K562 (cell line): ENCODE data around the gene TMC8. TPM values are rescaled to one million over a fixed set of nuclear protein-coding genes. Genes with fewer than 3 reads are reported as not detected.

Experiments used
- BHLHE40 ChIP-seq: IDR thresholded peaks from 2 replicates; pipeline ENCODE4 v1.6.1; 2011; ENCODE audit warnings: low read length, improper control_type of control experiment
- CEBPZ ChIP-seq: fragments of 150-350 bp; IDR thresholded peaks from 2 replicates; pipeline ENCODE4 v1.6.1; 2014; ENCODE audit warnings: low read depth, mild to moderate bottlenecking, low read length, borderline replicate concordance
- CREM ChIP-seq: IDR thresholded peaks from 2 replicates; pipeline ENCODE4 v1.6.1; 2014; ENCODE audit warnings: antibody characterized with exemption, low read depth
- E2F6 ChIP-seq, 2 experiments: IDR thresholded peaks; 2 replicates each; pipeline ENCODE4 v1.6.1; 2011; ENCODE audit warnings: borderline replicate concordance in 1 of 2, control low read depth in 1 of 2, low read depth in 1 of 2, low read length in 1 of 2, mild to moderate bottlenecking in 1 of 2, mixed read lengths in 1 of 2, moderate library complexity in 1 of 2; ENCODE audit not compliant: insufficient read depth in 1 of 2, insufficient read length in 1 of 2, poor library complexity in 1 of 2, severe bottlenecking in 1 of 2; ENCODE audit errors: extremely low read depth in 1 of 2
- FIP1L1 ChIP-seq: fragments of 200-400 bp; formaldehyde crosslinking; IDR thresholded peaks from 2 replicates; pipeline ENCODE4 v1.6.1; 2018; ENCODE audit warnings: mild to moderate bottlenecking, low read depth, low read length; ENCODE audit not compliant: poor library complexity, severe bottlenecking
- GABPB1 ChIP-seq: sonication (generic); formaldehyde crosslinking; IDR thresholded peaks from 2 replicates; pipeline ENCODE4 v1.8.0; 2022; ENCODE audit warnings: mild to moderate bottlenecking, missing genetic modification reagents
- GMEB1 ChIP-seq: fragments of 250-450 bp; sonication (Bioruptor Pico); IDR thresholded peaks from 2 replicates; pipeline ENCODE4 v1.4.0; 2020; ENCODE audit warnings: mild to moderate bottlenecking
- PML ChIP-seq: IDR thresholded peaks from 2 replicates; pipeline ENCODE4 v1.6.1; 2012; ENCODE audit warnings: low read length, inconsistent platforms
- PREB ChIP-seq: sonication (generic); formaldehyde crosslinking; IDR thresholded peaks from 2 replicates; pipeline ENCODE4 v1.8.1; 2023; ENCODE audit warnings: mild to moderate bottlenecking, missing genetic modification reagents
- SMARCA4 ChIP-seq: fragments of 450-650 bp; IDR thresholded peaks from 2 replicates; pipeline ENCODE4 v1.6.1; 2016
- TCFL5 ChIP-seq: fragments of 250-450 bp; sonication (Bioruptor Pico); conservative IDR thresholded peaks from 2 replicates; pipeline ENCODE4 v1.6.1; 2021; ENCODE audit warnings: mild to moderate bottlenecking, moderate library complexity, matching md5 sums
- TRIM24 ChIP-seq, 2 experiments: fragments of 450-650 bp; IDR thresholded peaks; 2 replicates each; pipeline ENCODE4 v1.6.1; 2016
- ZBED1 ChIP-seq: IDR thresholded peaks from 2 replicates; pipeline ENCODE4 v1.6.1; 2014
- ZNF431 ChIP-seq: sonication (generic); formaldehyde crosslinking; IDR thresholded peaks from 2 replicates; pipeline ENCODE4 v1.8.0; 2022; ENCODE audit warnings: mild to moderate bottlenecking, missing genetic modification reagents
- ZNF707 ChIP-seq: fragments of 250-450 bp; sonication (Bioruptor Pico); conservative IDR thresholded peaks from 2 replicates; pipeline ENCODE4 v1.8.0; 2022; ENCODE audit warnings: inconsistent platforms, mild to moderate bottlenecking, moderate library complexity
- ZNF77 ChIP-seq: fragments of 250-450 bp; sonication (Bioruptor Pico); IDR thresholded peaks from 2 replicates; pipeline ENCODE4 v1.5.0; 2020
- polyA plus RNA-seq, 8 experiments: library from polyadenylated mRNA; depleted of rRNA in 4 of 8; stranded (reverse) in 5 of 8; unstranded in 3 of 8; fragments of >200 nt; fragmentation: Nextera tagmentation in 2 of 8; fragmentation: Illumina TruSeq in 1 of 8; extraction: Ambion mirVana in 2 of 8; extraction: Trizol in 1 of 8; gene quantifications; 2 replicates each; pipeline versions ENCODE4 v1.2.1 to v1.2.3, GENCODE V29; 2011 to 2014; ENCODE audit warnings: inconsistent platforms in 1 of 8, missing spikeins in 1 of 8
- total RNA-seq, 7 experiments: library from RNA; depleted of rRNA in 6 of 7; stranded (reverse); fragments of >200 nt in 6 of 7; fragmentation: Illumina TruSeq in 2 of 7; extraction: Trizol in 2 of 7; gene quantifications; 2 replicates each; pipeline versions ENCODE4 v1.2.1 to v1.2.3, GENCODE V29; 2011 to 2021; ENCODE audit warnings: low replicate concordance in 1 of 7
- TF ChIP-seq, protein P1 (sequence below), 2 experiments: fragments of 450-650 bp; IDR thresholded peaks; 2 replicates each; pipeline ENCODE4 v1.6.1; 2018; ENCODE audit warnings: mild to moderate bottlenecking in 2 of 2, low read depth in 1 of 2; ENCODE audit not compliant: partially characterized antibody in 2 of 2

Gene TMC8
- total and polyA plus RNA-seq, 9 of the 15 experiments (the other 6 are each of a cell fraction or from before 2014, with no cell fraction given), result 0.13 to 10.9 (median 2.8) TPM

GRCh38 chr17:78127239-78127887, 3.2 kb upstream of the TMC8 start (continued):
- TF ChIP-seq ZBED1, result no peak
- TF ChIP-seq GMEB1, result no peak
- TF ChIP-seq E2F6 (IDR thresholded peaks at IDR 0.05; ENCODE audit: borderline replicate concordance in 1 of 2, extremely low read depth in 1 of 2, insufficient read depth in 1 of 2, insufficient read length in 1 of 2, low read depth in 1 of 2, low read length in 1 of 2, poor library complexity in 1 of 2, severe bottlenecking in 1 of 2), result no peak
- no peak for TF ChIP-seq TRIM24 (IDR thresholded peaks at IDR 0.05)
- peak; percentile 20 for TF ChIP-seq FIP1L1
- TF ChIP-seq ZNF77 (CRISPR knock-in tag), result no peak
- TF ChIP-seq CEBPZ, result no peak
- no peak for TF ChIP-seq PREB
- TF ChIP-seq TCFL5 (CRISPR knock-in tag), result no peak
- TF ChIP-seq SMARCA4, result 0 out of 2 replicates have a peak, but pooled peaks have one; percentile 22
- TF ChIP-seq, protein P1, sequence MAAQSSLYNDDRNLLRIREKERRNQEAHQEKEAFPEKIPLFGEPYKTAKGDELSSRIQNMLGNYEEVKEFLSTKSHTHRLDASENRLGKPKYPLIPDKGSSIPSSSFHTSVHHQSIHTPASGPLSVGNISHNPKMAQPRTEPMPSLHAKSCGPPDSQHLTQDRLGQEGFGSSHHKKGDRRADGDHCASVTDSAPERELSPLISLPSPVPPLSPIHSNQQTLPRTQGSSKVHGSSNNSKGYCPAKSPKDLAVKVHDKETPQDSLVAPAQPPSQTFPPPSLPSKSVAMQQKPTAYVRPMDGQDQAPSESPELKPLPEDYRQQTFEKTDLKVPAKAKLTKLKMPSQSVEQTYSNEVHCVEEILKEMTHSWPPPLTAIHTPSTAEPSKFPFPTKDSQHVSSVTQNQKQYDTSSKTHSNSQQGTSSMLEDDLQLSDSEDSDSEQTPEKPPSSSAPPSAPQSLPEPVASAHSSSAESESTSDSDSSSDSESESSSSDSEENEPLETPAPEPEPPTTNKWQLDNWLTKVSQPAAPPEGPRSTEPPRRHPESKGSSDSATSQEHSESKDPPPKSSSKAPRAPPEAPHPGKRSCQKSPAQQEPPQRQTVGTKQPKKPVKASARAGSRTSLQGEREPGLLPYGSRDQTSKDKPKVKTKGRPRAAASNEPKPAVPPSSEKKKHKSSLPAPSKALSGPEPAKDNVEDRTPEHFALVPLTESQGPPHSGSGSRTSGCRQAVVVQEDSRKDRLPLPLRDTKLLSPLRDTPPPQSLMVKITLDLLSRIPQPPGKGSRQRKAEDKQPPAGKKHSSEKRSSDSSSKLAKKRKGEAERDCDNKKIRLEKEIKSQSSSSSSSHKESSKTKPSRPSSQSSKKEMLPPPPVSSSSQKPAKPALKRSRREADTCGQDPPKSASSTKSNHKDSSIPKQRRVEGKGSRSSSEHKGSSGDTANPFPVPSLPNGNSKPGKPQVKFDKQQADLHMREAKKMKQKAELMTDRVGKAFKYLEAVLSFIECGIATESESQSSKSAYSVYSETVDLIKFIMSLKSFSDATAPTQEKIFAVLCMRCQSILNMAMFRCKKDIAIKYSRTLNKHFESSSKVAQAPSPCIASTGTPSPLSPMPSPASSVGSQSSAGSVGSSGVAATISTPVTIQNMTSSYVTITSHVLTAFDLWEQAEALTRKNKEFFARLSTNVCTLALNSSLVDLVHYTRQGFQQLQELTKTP (IDR thresholded peaks at IDR 0.05; ENCODE audit: low read depth in 1 of 2, partially characterized antibody in 2 of 2), result no peak
- TF ChIP-seq GABPB1 (CRISPR knock-in tag), result no peak
- TF ChIP-seq PML, result peak; percentile 39; the same call in 1 of the 2 replicates
- peak; percentile 47 for TF ChIP-seq CREM
- no peak for TF ChIP-seq ZNF707 (CRISPR knock-in tag)
- TF ChIP-seq ZNF431, result no peak
- TF ChIP-seq BHLHE40, result 0 out of 2 replicates have a peak, but pooled peaks have one; percentile 3
